ENCODE measurements around the gene ENPEP. TPM values are rescaled to one million over a fixed set of nuclear protein-coding genes. Genes with fewer than 3 reads are reported as not detected.

Gene ENPEP
- total and polyA plus RNA-seq, 12 donors = 2.2 to 14.9 (median 3.9) TPM

GRCh38 chr4:110458494-110459266, 17.3 kb upstream of the ENPEP start:
- no peak overlapping the region for H3K4me3 ChIP-seq
- H3K9me3 ChIP-seq = no peaks in the 10 kb centered on the region
- peaks cover 0 to 11% (median 0%) of the 10 kb centered on the region in 7 donors for H3K27me3 ChIP-seq
- 57 to 64% methylated on average over 4 of the region's 4 CpGs for WGBS, 2 donors
- TF ChIP-seq CTCF (IDR thresholded peaks at IDR 0.05) = no peak
- ATAC-seq (no peak), DNase-seq (no peak)
- no peaks in the 10 kb centered on the region for H3K4me1 ChIP-seq
- intact Hi-C loops (cut with DNase I) = no loop called here
- H3K27ac ChIP-seq = no peak overlapping the region
- no peaks in the 10 kb centered on the region for H3K36me3 ChIP-seq

- Histone ChIP-seq H3K9me3 (no peaks in the 10 kb centered on the region), H3K4me3 (no peak overlapping the region), H3K27ac (no peak overlapping the region), H3K36me3 (no peaks in the 10 kb centered on the region), H3K27me3 (peaks cover 0 to 4% (median 0%) of the 10 kb centered on the region in 7 donors), H3K4me1 (no peaks in the 10 kb centered on the region)
- WGBS, 2 donors = 91% methylated on average over 5 of the region's 5 CpGs
- no peak for TF ChIP-seq CTCF (IDR thresholded peaks at IDR 0.05)
- ATAC-seq (no peak), DNase-seq (no peak)
- intact Hi-C loops (cut with DNase I) = no loop called here
Measured at GRCh38 chr4:110460074-110460746, 15.7 kb upstream of the ENPEP start.

GRCh38 chr4:110467400-110467799, 8.6 kb upstream of the ENPEP start:
- ATAC-seq (no peak), DNase-seq (no peak)
- no peaks in the 10 kb centered on the region for H3K27me3 ChIP-seq
- H3K36me3 ChIP-seq = no peaks in the 10 kb centered on the region
- peaks cover 0 to 12% (median 0%) of the 10 kb centered on the region in 11 donors for H3K9me3 ChIP-seq
- intact Hi-C loops (cut with DNase I) = no loop called here
- H3K27ac ChIP-seq = no peak overlapping the region
- TF ChIP-seq CTCF (IDR thresholded peaks at IDR 0.05) = no peak
- no peak overlapping the region for H3K4me3 ChIP-seq
- no peaks in the 10 kb centered on the region for H3K4me1 ChIP-seq
- 83 to 85% methylated on average over 5 of the region's 5 CpGs for WGBS, 2 donors

GRCh38 chr4:110472583-110473329, 3.2 kb upstream of the ENPEP start:
- ATAC-seq (no peak), DNase-seq (no peak)
- H3K9me3 ChIP-seq = peaks cover 0 to 12% (median 0%) of the 10 kb centered on the region in 11 donors
- peaks cover 0 to 14% (median 4%) of the 10 kb centered on the region in 9 donors for H3K4me1 ChIP-seq
- intact Hi-C loops (cut with DNase I) = loop anchor here in 3 of 10 donors (10.0 kb wide), 2 partner anchors 108 to 118 kb away; no protein-coding TSS in a partner anchor
- H3K4me3 ChIP-seq = no peak overlapping the region
- no peaks in the 10 kb centered on the region for H3K36me3 ChIP-seq
- 51% methylated on average over 8 of the region's 8 CpGs for WGBS, 2 donors
- H3K27me3 ChIP-seq = no peaks in the 10 kb centered on the region
- no peak overlapping the region for H3K27ac ChIP-seq
- no peak for TF ChIP-seq CTCF (IDR thresholded peaks at IDR 0.05)
